Stimulated activated CD4-positive, alpha-beta T cell treated with anti-CD3 and anti-CD28 coated beads, TNF-alpha, amount 100 ng/mL, for 4 hours (primary cell): ENCODE data around the gene OAS3.
"Not testable (repeated sequence)": the region's sequence is repeated elsewhere in the genome, so short reads cannot be mapped to it uniquely, and the experiment has no call there.

ENCODE experiments used
- DNase-seq, 3 experiments: peaks; one replicate each; pipeline ENCODE4 v3.0.0-alpha.2; 2020; ENCODE audit warnings: low read depth in 3 of 3

Gene OAS3

GRCh38 chr12:112957125-112957524 lies 18.9 kb downstream of the OAS3 start:
- not testable (repeated sequence) for DNase-seq

GRCh38 chr12:112961074-112961473 lies 22.8 kb downstream of the OAS3 start:
- no peak for DNase-seq

- DNase-seq: no peak
These were observed 23.3 kb downstream of the OAS3 start for GRCh38 chr12:112961536-112961935.

GRCh38 chr12:112962561-112962960 lies 24.3 kb downstream of the OAS3 start:
- DNase-seq: no peak

- no peak for DNase-seq
These were observed 25.1 kb downstream of the OAS3 start for GRCh38 chr12:112963227-112963861.

- no peak for DNase-seq
These were observed 25.9 kb downstream of the OAS3 start for GRCh38 chr12:112964067-112964670.

GRCh38 chr12:112964915-112965314 lies 26.6 kb downstream of the OAS3 start:
- DNase-seq: no peak

- DNase-seq: no peak
These were observed 27.4 kb downstream of the OAS3 start for GRCh38 chr12:112965643-112966042.

GRCh38 chr12:112967306-112967705 lies 29.0 kb downstream of the OAS3 start:
- no peak for DNase-seq

- DNase-seq: no peak
These were observed 29.6 kb downstream of the OAS3 start for GRCh38 chr12:112967858-112968257.

- DNase-seq: no peak
These were observed 31.5 kb downstream of the OAS3 start for GRCh38 chr12:112969547-112970306.

- no peak for DNase-seq
These were observed 32.1 kb downstream of the OAS3 start for GRCh38 chr12:112970391-112970790.

GRCh38 chr12:112971248-112971647 lies 33.0 kb downstream of the OAS3 start:
- no peak for DNase-seq

GRCh38 chr12:112973011-112973735 lies 34.9 kb downstream of the OAS3 start:
- no peak for DNase-seq

- no peak for DNase-seq
These were observed 35.6 kb downstream of the OAS3 start for GRCh38 chr12:112973818-112974231.

GRCh38 chr12:112974904-112975303 lies 36.6 kb downstream of the OAS3 start:
- DNase-seq: no peak

GRCh38 chr12:112977139-112977538 lies 38.9 kb downstream of the OAS3 start:
- no peak for DNase-seq

- DNase-seq: no peak
These were observed 39.4 kb downstream of the OAS3 start for GRCh38 chr12:112977641-112978040.

GRCh38 chr12:112978163-112979040 lies 40.1 kb downstream of the OAS3 start, which contains the start of gene OAS2:
Gene OAS2, plus strand, starts transcription at chr12:112978519. Its CDS starts 90 bp downstream, at chr12:112978609.
- peak; percentile 46 to 67 (median 64) for DNase-seq

- DNase-seq: no peak
These were observed 40.9 kb downstream of the OAS3 start for GRCh38 chr12:112979041-112979680.
